Gastrocnemius medialis (tissue), 4 donors: ENCODE results near the gene FGF2.

Experiments used
- CTCF ChIP-seq, 5 experiments: fragments of 450-650 bp in 3 of 5; fragments of 200-600 bp in 2 of 5; sonication (generic) in 2 of 5; IDR thresholded peaks in 4 of 5; conservative IDR thresholded peaks in 1 of 5; 1 replicate in 4 of 5; 2 replicates in 1 of 5; pipeline ENCODE4 v1.5.1; 2016 to 2019; ENCODE audit warnings: antibody characterized with exemption in 5 of 5, mild to moderate bottlenecking in 3 of 5, moderate library complexity in 3 of 5
- POLR2A ChIP-seq, 2 donors: fragments of 450-650 bp; IDR thresholded peaks; one replicate each; pipeline ENCODE4 v1.6.1; 2017; ENCODE audit warnings: antibody characterized with exemption in 2 of 2, mild to moderate bottlenecking in 2 of 2, moderate library complexity in 2 of 2

- no peak for TF ChIP-seq CTCF (IDR thresholded peaks at IDR 0.05 in 4 of 5, conservative IDR thresholded peaks at IDR 0.05 in 1 of 5)
- TF ChIP-seq POLR2A (IDR thresholded peaks at IDR 0.05), result no peak
Observed at GRCh38 chr4:122854447-122855352, 28.1 kb downstream of the FGF2 start.
